ENCODE results near the gene MCM10.
"Not testable (repeated sequence)": the region's sequence is repeated elsewhere in the genome, so short reads cannot be mapped to it uniquely, and the experiment has no call there.

Gene MCM10

DNA sequence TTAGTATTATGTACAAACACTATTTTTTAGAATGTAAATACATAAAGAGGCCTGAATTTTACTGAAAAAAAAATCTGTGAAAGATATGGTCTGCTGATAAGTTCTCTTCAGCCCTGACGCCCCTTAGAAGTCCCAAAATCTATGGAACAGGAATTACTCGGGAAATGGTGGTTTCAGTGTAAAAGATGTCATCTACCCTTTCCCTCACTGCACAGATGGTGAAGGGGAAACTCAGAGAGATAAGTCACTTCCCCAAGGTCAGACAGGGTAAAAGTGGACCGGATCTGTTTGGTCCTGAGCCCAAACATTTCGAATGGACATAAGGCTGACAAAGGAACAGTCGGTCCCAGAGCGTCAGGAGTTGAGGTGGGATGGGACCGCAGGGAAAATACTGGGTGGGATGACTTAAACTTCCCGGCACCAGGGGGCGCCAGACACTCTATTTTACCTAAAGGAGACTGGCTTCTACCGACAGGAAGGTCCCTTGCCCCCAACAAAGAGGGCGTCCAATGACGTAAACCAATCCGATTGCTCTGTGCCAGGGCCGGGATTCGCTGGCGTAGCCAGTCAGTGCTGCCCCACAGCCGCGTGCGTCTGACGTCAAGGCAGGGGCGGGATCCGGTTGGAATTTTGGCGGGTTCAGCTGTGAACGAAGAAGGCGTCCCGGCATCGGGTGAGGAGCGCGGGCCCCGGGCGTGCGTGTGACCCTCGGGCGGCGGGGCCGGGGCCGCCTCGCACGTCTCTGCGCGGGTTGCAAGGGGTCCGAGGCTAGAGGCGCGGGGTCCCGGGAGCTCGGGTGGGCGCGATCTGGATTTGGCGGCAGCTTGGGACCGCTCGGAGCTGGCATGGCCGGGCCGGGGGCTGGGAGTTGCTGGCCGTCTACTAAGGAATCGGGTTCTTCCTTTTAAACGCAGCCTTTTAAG lies at the start of gene MCM10:
TSS of gene MCM10 (plus strand) at position 625 of the 923 bp plus-strand sequence. CDS start 2,645 bp downstream, outside the sequence.
- peak; percentile 84 for DNase-seq (ENCODE audit: low read depth)

GRCh38 chr10:13113544-13113943 lies 47.8 kb upstream of the MCM10 start:
- DNase-seq (ENCODE audit: low read depth): no peak

GRCh38 chr10:13115832-13116803 lies 45.2 kb upstream of the MCM10 start:
- no peak for DNase-seq (ENCODE audit: low read depth)

GRCh38 chr10:13117841-13118783 lies 43.2 kb upstream of the MCM10 start:
- DNase-seq (ENCODE audit: low read depth): no peak

- no peak for DNase-seq (ENCODE audit: low read depth)
These were observed 42.5 kb upstream of the MCM10 start for GRCh38 chr10:13118784-13119410.

DNA sequence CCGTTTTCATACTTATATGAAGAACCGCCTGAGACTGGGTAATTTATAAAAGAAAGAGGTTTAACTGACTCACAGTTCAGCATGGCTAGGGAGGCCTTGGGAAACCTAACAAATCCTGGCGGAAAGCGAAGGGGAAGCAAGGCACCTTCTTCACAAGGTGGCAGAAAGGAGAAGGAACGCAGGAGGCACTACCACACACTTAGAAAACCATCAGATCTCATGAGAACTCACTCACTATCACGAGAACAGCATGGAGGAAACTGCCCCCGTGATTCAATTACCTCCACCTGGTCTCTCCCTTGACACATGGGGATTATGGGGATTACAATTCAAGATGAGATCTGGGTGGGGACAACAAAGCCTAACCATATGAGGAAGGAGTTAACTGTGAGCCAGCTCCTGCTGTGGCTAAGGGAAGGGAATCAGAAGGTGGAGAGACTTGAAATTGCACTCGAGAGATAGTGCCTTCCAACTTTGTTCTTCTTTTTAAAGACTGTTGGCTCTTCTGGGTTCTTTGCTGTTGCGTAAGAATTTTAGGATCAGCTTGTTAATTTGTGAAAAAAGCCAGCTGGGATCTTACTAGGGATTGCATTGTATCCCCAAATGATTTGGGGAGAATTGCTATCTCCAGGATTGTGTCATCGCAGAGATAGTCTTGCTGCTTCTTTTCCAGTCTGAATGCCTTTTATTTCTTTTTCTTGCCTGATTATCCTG lies 40.4 kb upstream of the MCM10 start:
- DNase-seq (ENCODE audit: low read depth): no peak

- no peak for DNase-seq (ENCODE audit: low read depth)
These were observed 39.9 kb upstream of the MCM10 start for GRCh38 chr10:13121500-13121854.

DNA sequence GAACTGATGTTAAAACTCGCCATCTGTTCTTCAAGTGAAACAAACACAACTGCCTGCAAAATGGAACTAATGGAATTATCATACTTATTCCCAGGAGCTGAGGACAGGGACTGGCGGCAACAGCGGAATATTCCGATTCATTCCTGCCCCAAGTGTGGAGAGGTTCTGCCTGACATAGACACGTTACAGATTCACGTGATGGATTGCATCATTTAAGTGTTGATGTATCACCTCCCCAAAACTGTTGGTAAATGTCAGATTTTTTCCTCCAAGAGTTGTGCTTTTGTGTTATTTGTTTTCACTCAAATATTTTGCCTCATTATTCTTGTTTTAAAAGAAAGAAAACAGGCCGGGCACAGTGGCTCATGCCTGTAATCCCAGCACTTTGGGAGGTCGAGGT lies 24.7 kb upstream of the MCM10 start:
- no peak for DNase-seq (ENCODE audit: low read depth)

- DNase-seq (ENCODE audit: low read depth): no peak
These were observed 22.2 kb upstream of the MCM10 start for GRCh38 chr10:13139150-13139549.

DNA sequence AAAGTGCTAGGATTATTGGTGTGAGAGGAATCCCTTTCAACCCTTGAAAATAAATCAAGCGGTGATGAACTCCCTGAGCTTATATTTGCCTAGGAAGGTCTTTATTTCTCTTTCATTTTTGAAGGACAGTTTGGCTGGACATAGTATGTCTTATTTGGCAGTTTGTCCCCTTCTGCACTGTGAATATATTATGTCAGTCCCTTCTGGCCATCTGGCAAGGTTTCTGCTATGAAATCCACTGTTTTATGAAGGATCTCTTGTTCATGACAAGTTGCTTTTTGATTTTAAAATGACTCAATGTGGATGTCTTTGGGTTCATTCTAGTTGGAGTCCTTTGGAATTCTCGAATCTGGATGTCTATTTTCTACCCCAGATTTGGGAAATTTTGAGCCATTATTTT lies 21.7 kb upstream of the MCM10 start:
- no peak for DNase-seq (ENCODE audit: low read depth)

- no peak for DNase-seq (ENCODE audit: low read depth)
These were observed 20.6 kb upstream of the MCM10 start for GRCh38 chr10:13140627-13141190.

GRCh38 chr10:13143766-13144165 lies 17.6 kb upstream of the MCM10 start:
- no peak for DNase-seq (ENCODE audit: low read depth)

DNA sequence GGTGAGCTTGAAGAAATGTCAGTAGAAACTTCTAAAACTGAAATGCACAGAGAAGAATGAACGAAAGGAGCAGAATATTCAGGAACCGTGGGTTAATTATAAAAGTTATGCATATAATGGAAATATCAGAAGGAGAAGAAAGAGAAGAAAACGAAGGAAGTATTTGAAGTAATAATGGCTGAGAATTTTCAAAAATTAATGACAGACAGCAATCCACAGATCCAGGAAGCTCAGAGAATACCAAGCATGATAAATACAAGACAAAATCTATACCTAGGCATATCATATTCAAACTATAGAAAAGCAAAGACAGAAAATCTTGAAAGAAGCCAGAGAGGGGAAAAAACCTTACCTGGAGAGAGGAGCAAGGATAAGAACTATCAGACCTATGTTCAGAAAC lies 16.5 kb upstream of the MCM10 start:
- no peak for DNase-seq (ENCODE audit: low read depth)

- no peak for DNase-seq (ENCODE audit: low read depth)
These were observed 15.0 kb upstream of the MCM10 start for GRCh38 chr10:13146379-13146778.

- no peak for DNase-seq (ENCODE audit: low read depth)
These were observed 14.2 kb upstream of the MCM10 start for GRCh38 chr10:13147161-13147560.

DNA sequence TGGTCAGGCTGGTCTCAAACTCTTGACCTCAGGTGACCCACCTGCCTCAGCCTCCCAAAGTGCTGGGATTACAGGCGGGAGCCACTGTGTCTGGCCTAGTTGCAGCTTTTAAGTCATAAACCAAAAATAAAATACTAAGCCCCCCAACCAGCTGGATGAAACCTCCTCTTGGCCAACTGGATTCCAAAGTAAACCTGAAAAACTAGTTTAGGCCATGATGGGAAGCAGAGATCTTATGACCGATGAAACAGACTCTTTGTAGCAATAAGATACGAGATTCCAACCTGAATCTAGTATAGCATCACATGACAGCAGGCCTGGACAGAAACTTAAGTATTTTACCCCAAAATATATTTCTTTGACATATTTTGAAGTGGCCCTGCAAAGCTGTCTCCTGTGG lies 9.1 kb upstream of the MCM10 start:
- DNase-seq (ENCODE audit: low read depth): no peak

DNA sequence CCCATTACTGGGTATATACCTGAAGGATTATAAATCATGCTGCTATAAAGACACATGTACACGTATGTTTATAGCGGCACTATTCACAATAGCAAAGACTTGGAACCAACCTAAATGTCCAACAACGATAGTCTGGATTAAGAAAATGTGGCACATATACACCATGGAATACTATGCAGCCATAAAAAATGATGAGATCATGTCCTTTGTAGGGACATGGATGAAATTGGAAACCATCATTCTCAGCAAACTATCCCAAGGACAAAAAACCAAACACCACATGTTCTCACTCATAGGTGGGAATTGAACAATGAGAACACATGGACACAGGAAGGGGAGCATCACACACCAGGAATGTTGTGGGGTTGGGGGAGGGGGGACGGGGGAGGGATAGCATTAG lies 5.5 kb upstream of the MCM10 start:
- not testable (repeated sequence) for DNase-seq (ENCODE audit: low read depth)

GRCh38 chr10:13158401-13158800 lies 3.0 kb upstream of the MCM10 start:
- DNase-seq (ENCODE audit: low read depth): no peak

DNA sequence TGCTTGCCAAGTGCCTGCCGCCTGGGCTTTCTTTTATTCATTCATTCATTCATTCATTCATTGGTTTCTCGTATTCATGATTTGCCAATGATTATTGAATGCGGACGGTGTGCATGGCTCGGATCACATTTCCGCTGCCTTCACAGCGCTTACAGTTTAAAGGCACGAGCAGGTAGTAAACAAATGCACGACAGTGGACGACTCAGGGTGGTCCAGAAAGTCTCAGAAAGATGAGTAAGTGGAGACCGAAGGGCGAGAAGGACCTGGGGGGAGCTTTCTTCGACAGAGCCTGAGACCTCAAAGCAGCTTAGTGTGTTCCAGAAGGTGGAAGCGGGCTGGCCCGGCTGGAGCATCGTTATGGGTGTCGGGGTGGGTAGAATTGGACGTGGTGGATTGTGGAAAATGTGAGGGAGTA lies 506 bp downstream of the MCM10 start:
- DNase-seq (ENCODE audit: low read depth): no peak

GRCh38 chr10:13163859-13164258 lies 2.5 kb downstream of the MCM10 start:
- DNase-seq (ENCODE audit: low read depth): no peak

All from HS-27A (cell line).